ENCODE data around the gene OSBPL3. TPM values are rescaled to one million over a fixed set of nuclear protein-coding genes. Genes with fewer than 3 reads are reported as not detected.
A peak's percentile ranks its signal among the peaks of the same experiment; 100 is the strongest.

The OSBPL3 gene
- total RNA-seq, 4 donors from 2014 or later, result 3.2 to 11.4 (median 6.4) TPM

GRCh38 chr7:24819916-24820689, 159.9 kb downstream of the OSBPL3 start:
- H3K27me3 ChIP-seq, result no peaks in the 10 kb centered on the region
- peak; percentile 87 for ATAC-seq
- H3K4me1 ChIP-seq, result peaks cover 0 to 36% (median 6%) of the 10 kb centered on the region in 3 donors
- H3K27ac ChIP-seq, result peak overlapping the region in 2 of 4 donors; percentile 34 to 40
- TF ChIP-seq CTCF (IDR thresholded peaks at IDR 0.05), result peak; percentile 74 to 83 (median 80)
- no peak for TF ChIP-seq POLR2AphosphoS5 (IDR thresholded peaks at IDR 0.05)
- no peaks in the 10 kb centered on the region for H3K9me3 ChIP-seq
- H3K4me3 ChIP-seq, result no peak overlapping the region
- peaks cover 0 to 7% of the 10 kb centered on the region in 2 donors for H3K36me3 ChIP-seq
- WGBS, 2 donors (ENCODE audit: low coverage in 1 of 2), result 12 to 14% methylated on average over 9 to 11 of the region's 11 CpGs

- Histone ChIP-seq H3K4me1 (peaks cover 0 to 21% (median 6%) of the 10 kb centered on the region in 3 donors), H3K27me3 (no peaks in the 10 kb centered on the region), H3K27ac (no peak overlapping the region), H3K36me3 (peaks cover 0 to 12% of the 10 kb centered on the region in 2 donors), H3K4me3 (no peak overlapping the region), H3K9me3 (no peaks in the 10 kb centered on the region)
- TF ChIP-seq POLR2A (IDR thresholded peaks at IDR 0.05) (no peak), EP300 (IDR thresholded peaks at IDR 0.05) (no peak), CTCF (IDR thresholded peaks at IDR 0.05) (no peak), POLR2AphosphoS5 (IDR thresholded peaks at IDR 0.05) (no peak)
- 60 to 76% methylated on average over 3 of the region's 4 CpGs for WGBS, 2 donors (ENCODE audit: low coverage in 1 of 2)
- no peak for ATAC-seq
These were observed 162.6 kb downstream of the OSBPL3 start for GRCh38 chr7:24817339-24817738.

GRCh38 chr7:24816868-24817267, 163.1 kb downstream of the OSBPL3 start:
- 95 to 100% methylated on average over 3 of the region's 3 CpGs for WGBS, 2 donors (ENCODE audit: low coverage in 1 of 2)

GRCh38 chr7:24812305-24812945, 167.6 kb downstream of the OSBPL3 start:
- 19 to 54% methylated on average over 2 to 4 of the region's 4 CpGs for WGBS, 2 donors (ENCODE audit: low coverage in 1 of 2)
- no peaks in the 10 kb centered on the region for H3K9me3 ChIP-seq
- H3K27ac ChIP-seq, result no peak overlapping the region
- no peaks in the 10 kb centered on the region for H3K4me1 ChIP-seq
- H3K4me3 ChIP-seq, result no peak overlapping the region
- peaks cover 0 to 30% of the 10 kb centered on the region in 2 donors for H3K36me3 ChIP-seq
- peak; percentile 78 to 87 (median 80) for TF ChIP-seq CTCF (IDR thresholded peaks at IDR 0.05)
- no peak for TF ChIP-seq POLR2A (IDR thresholded peaks at IDR 0.05)
- H3K27me3 ChIP-seq, result no peaks in the 10 kb centered on the region
- ATAC-seq, result peak; percentile 67

More at GRCh38 chr7:24816868-24817267, 163.1 kb downstream of the OSBPL3 start:
- no peak for ATAC-seq
- Histone ChIP-seq H3K4me1 (peaks cover 0 to 21% (median 6%) of the 10 kb centered on the region in 3 donors), H3K36me3 (peaks cover 0 to 12% of the 10 kb centered on the region in 2 donors), H3K9me3 (no peaks in the 10 kb centered on the region), H3K27ac (no peak overlapping the region), H3K27me3 (no peaks in the 10 kb centered on the region), H3K4me3 (no peak overlapping the region)
- TF ChIP-seq CTCF (IDR thresholded peaks at IDR 0.05) (no peak), POLR2AphosphoS5 (IDR thresholded peaks at IDR 0.05) (no peak), POLR2A (IDR thresholded peaks at IDR 0.05) (no peak), EP300 (IDR thresholded peaks at IDR 0.05) (no peak)

Measured in gastroesophageal sphincter (tissue), 4 donors.